B cell (primary cell): ENCODE data around the gene TSC2. TPM values are rescaled to one million over a fixed set of nuclear protein-coding genes. Genes with fewer than 3 reads are reported as not detected.

Source experiments
- ATAC-seq: fragments of 200-7000 bp; cut with Tn5 transposase; one replicate; pipeline ENCODE4 v1.10.0; 2021; ENCODE audit warnings: low read depth, mild to moderate bottlenecking, moderate number of reproducible peaks, moderate library complexity
- CTCF ChIA-PET: fragments of 350-600 bp; sonication (Branson Sonifier 250); formaldehyde crosslinking; loops from one replicate; lab custom pipeline; 2021; ENCODE audit warnings: antibody characterized with exemption, inconsistent platforms; lab: Charles Lee
- POLR2A ChIA-PET: fragments of 350-600 bp; sonication (Branson Sonifier 250); formaldehyde crosslinking; loops from one replicate; lab custom pipeline; 2021; ENCODE audit warnings: antibody characterized with exemption; lab: Charles Lee
- DNase-seq: peaks from one replicate; pipeline ENCODE4 v3.0.0; 2013
- H2AFZ ChIP-seq: 2 replicates; pipeline ENCODE4 v1.6.1; 2012; ENCODE audit warnings: mild to moderate bottlenecking, low read depth, low read length; ENCODE audit not compliant: insufficient read depth, poor library complexity, severe bottlenecking
- H3K27ac ChIP-seq, 2 donors: 1 replicate in 1 of 2; 2 replicates in 1 of 2; pipeline ENCODE4 v1.5.1; 2012 to 2013; ENCODE audit warnings: low read length in 2 of 2, mild to moderate bottlenecking in 2 of 2, moderate library complexity in 1 of 2
- H3K27me3 ChIP-seq, 4 experiments: fragments of 200-600 bp in 1 of 4; sonication (generic) in 1 of 4; replicated peaks in 1 of 4; 1 replicate in 2 of 4; 2 replicates in 2 of 4; pipeline versions ENCODE4 v1.6.1 to v1.7.0; 2013 to 2016; ENCODE audit warnings: low read length in 3 of 4, mild to moderate bottlenecking in 2 of 4, mixed read lengths in 1 of 4, moderate library complexity in 1 of 4; ENCODE audit not compliant: insufficient read depth in 4 of 4, control insufficient read depth in 3 of 4; ENCODE audit errors: control extremely low read depth in 1 of 4
- H3K36me3 ChIP-seq, 2 experiments: replicated peaks in 1 of 2; 1 replicate in 1 of 2; 2 replicates in 1 of 2; pipeline versions ENCODE4 v1.6.1 to v1.7.1; 2013; ENCODE audit warnings: low read length in 1 of 2; ENCODE audit not compliant: insufficient read depth in 2 of 2, control insufficient read depth in 1 of 2; ENCODE audit errors: control extremely low read depth in 1 of 2, extremely low read depth in 1 of 2
- H3K4me1 ChIP-seq, 2 donors: fragments of 200-600 bp in 1 of 2; sonication (generic) in 1 of 2; 1 replicate in 1 of 2; 2 replicates in 1 of 2; pipeline versions ENCODE4 v1.5.1 to v1.6.1; 2013 to 2017; ENCODE audit warnings: low read length in 2 of 2; ENCODE audit not compliant: control insufficient read depth in 2 of 2, insufficient read depth in 2 of 2
- H3K4me2 ChIP-seq: replicated peaks from 2 replicates; pipeline ENCODE3; 2012; ENCODE audit warnings: mild to moderate bottlenecking, low read depth, low read length; ENCODE audit not compliant: poor library complexity, severe bottlenecking
- H3K4me3 ChIP-seq, 5 experiments: fragments of 200-600 bp in 1 of 5; sonication (generic) in 1 of 5; 1 replicate in 3 of 5; 2 replicates in 2 of 5; pipeline versions ENCODE4 v1.5.1 to v1.7.0; 2011 to 2016; ENCODE audit warnings: low read length in 4 of 5, mild to moderate bottlenecking in 4 of 5, low read depth in 2 of 5, control low read depth in 1 of 5, moderate library complexity in 1 of 5; ENCODE audit not compliant: insufficient read depth in 1 of 5; ENCODE audit errors: control extremely low read depth in 1 of 5, extremely low read depth in 1 of 5
- H3K79me2 ChIP-seq: fragments of 200-600 bp; sonication (generic); one replicate; pipeline ENCODE4 v1.6.0; 2016; ENCODE audit warnings: low read length; ENCODE audit not compliant: control insufficient read depth, insufficient read depth
- H3K9ac ChIP-seq: fragments of 200-600 bp; sonication (generic); 2 replicates; pipeline ENCODE4 v1.6.1; 2017; ENCODE audit warnings: mild to moderate bottlenecking, low read length, moderate library complexity
- H3K9me3 ChIP-seq, 3 donors: one replicate each; pipeline versions ENCODE4 v1.6.1 to v1.7.1; 2013; ENCODE audit warnings: low read length in 2 of 3; ENCODE audit not compliant: control insufficient read depth in 2 of 3, insufficient read depth in 1 of 3; ENCODE audit errors: control extremely low read depth in 1 of 3
- H4K20me1 ChIP-seq: 2 replicates; pipeline ENCODE4 v1.6.0; 2012; ENCODE audit warnings: mild to moderate bottlenecking, low read length; ENCODE audit not compliant: insufficient read depth, control insufficient read depth, poor library complexity, severe bottlenecking
- H3K27ac Mint-ChIP-seq: one replicate; pipeline ENCODE4 v1.8.0; 2021; ENCODE audit warnings: mixed read lengths
- H3K27me3 Mint-ChIP-seq: one replicate; pipeline ENCODE4 v1.8.0; 2021; ENCODE audit warnings: mixed read lengths
- H3K4me1 Mint-ChIP-seq: one replicate; pipeline ENCODE4 v1.8.0; 2021; ENCODE audit warnings: mixed read lengths
- H3K4me3 Mint-ChIP-seq: one replicate; pipeline ENCODE4 v1.8.0; 2021; ENCODE audit warnings: mixed read lengths
- H3K9me3 Mint-ChIP-seq: one replicate; pipeline ENCODE4 v1.8.0; 2022; ENCODE audit warnings: mixed read lengths; ENCODE audit not compliant: insufficient read depth
- EZH2 ChIP-seq: IDR thresholded peaks from 2 replicates; pipeline ENCODE4 v1.6.1; 2012; ENCODE audit warnings: borderline replicate concordance, low read depth, mild to moderate bottlenecking, moderate library complexity, low read length; ENCODE audit not compliant: insufficient read depth, poor library complexity, severe bottlenecking
- WGBS: methylation state at CpG from one replicate; pipeline ENCODE4 v1.1.5; 2013; ENCODE audit warnings: missing lambda C conversion rate; ENCODE audit not compliant: insufficient coverage; 5-methylcytosine and 5-hydroxymethylcytosine counted together
- intact Hi-C: fragments of 100-400 bp; cut with micrococcal nuclease; formaldehyde crosslinking; loops from one replicate; pipeline ENCODE4 v1.10.0; 2022
- polyA plus RNA-seq: library from polyadenylated mRNA; depleted of rRNA; stranded (reverse); fragments of >200 nt; gene quantifications from 2 replicates; pipeline ENCODE4 v1.2.3, GENCODE V29; 2012
- total RNA-seq, 2 donors: library from RNA; stranded (reverse); fragments of 120-200 nt in 1 of 2; gene quantifications; 1 replicate in 1 of 2; 2 replicates in 1 of 2; pipeline versions ENCODE4 v1.2.3 to v1.2.4, GENCODE V29; 2013 to 2022
- TF ChIP-seq, protein P1 (sequence below): fragments of 200-600 bp; IDR thresholded peaks from one replicate; pipeline ENCODE4 v1.8.0; 2022; ENCODE audit warnings: antibody characterized with exemption, mild to moderate bottlenecking

The TSC2 gene
- total and polyA plus RNA-seq, 2 donors (not counting 1 experiment from before 2014, with no cell fraction given) = 128 to 194 TPM

DNA sequence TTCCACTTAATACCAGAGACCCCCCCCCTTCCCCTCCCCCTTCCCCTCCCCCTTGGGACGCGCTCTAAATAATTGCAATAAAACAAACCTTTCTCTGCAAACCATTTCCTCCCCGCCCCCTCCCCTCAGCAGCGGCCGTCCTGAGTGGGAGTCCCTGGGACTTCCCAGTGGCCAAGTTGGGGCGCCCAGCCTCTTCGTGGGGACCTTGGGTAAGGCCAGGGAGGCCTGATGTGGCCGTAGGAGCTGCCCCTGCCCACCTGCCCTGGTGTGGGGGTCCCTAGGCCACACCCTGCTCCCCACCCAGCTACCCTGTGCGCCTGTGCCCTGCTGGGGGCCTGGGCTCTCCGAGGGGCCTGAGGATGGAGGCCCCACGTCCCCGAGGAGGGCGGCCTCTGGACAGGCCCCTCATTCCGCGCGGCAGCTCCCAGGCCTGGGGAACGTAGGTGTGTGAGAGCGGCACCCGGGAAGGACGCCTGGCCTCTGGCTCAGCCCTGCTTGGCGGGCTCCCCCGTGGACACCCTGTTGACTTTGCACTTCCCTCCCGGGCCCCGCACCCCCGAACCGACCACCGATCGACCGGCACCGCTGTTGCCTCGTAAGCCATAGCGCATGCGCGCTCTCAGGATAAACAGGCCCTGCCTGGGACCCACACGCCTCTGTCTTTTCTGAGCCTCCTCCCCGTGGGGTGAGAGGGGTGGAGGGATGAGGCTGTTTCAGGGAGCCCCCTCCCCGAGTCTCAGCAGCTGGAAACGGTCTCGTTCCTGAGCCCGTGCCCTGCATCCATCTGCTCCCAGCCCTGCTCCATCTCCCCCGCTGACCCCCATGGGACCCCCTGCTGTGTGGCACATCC lies 9.2 kb upstream of the TSC2 start:
- H3K27me3 Mint-ChIP-seq = no peaks in the 10 kb centered on the region
- Histone ChIP-seq H4K20me1 (no peaks in the 10 kb centered on the region), H2AFZ (no peak overlapping the region), H3K9ac (no peak overlapping the region), H3K36me3 (no peaks in the 10 kb centered on the region), H3K79me2 (no peaks in the 10 kb centered on the region), H3K4me3 (no peak overlapping the region), H3K4me1 (peaks cover 0 to 3% of the 10 kb centered on the region in 2 donors), H3K9me3 (no peaks in the 10 kb centered on the region), H3K27me3 (peaks cover 0 to 5% (median 0%) of the 10 kb centered on the region in 4 experiments), H3K4me2 (no peak overlapping the region), H3K27ac (no peak overlapping the region)
- no peak for TF ChIP-seq EZH2
- TF ChIP-seq, protein P1, sequence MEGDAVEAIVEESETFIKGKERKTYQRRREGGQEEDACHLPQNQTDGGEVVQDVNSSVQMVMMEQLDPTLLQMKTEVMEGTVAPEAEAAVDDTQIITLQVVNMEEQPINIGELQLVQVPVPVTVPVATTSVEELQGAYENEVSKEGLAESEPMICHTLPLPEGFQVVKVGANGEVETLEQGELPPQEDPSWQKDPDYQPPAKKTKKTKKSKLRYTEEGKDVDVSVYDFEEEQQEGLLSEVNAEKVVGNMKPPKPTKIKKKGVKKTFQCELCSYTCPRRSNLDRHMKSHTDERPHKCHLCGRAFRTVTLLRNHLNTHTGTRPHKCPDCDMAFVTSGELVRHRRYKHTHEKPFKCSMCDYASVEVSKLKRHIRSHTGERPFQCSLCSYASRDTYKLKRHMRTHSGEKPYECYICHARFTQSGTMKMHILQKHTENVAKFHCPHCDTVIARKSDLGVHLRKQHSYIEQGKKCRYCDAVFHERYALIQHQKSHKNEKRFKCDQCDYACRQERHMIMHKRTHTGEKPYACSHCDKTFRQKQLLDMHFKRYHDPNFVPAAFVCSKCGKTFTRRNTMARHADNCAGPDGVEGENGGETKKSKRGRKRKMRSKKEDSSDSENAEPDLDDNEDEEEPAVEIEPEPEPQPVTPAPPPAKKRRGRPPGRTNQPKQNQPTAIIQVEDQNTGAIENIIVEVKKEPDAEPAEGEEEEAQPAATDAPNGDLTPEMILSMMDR = no peak
- WGBS = 92% methylated on average over 33 of the region's 41 CpGs
- no peak overlapping the region for H3K4me3 Mint-ChIP-seq
- DNase-seq (no peak), ATAC-seq (no peak)
- H3K27ac Mint-ChIP-seq = no peak overlapping the region
- intact Hi-C loops = no loop called here
- no peaks in the 10 kb centered on the region for H3K9me3 Mint-ChIP-seq
- POLR2A ChIA-PET = interaction anchor here (0.6 kb wide), 1 partner anchor 9 kb away, joined by 3 read pairs; no protein-coding TSS in a partner anchor
- CTCF ChIA-PET = interaction anchor here (1.0 kb wide), 1 partner anchor 9 kb away, joined by 5 read pairs; the partner anchor contains the start of genes NTHL1 and TSC2
- no peaks in the 10 kb centered on the region for H3K4me1 Mint-ChIP-seq
